A549 (cell line): ENCODE measurements around the gene UMODL1. TPM values are rescaled to one million over a fixed set of nuclear protein-coding genes. Genes with fewer than 3 reads are reported as not detected.

ENCODE experiments used
- ATAC-seq, 2 experiments: fragments of 200-7000 bp in 1 of 2; fragments of >200 bp in 1 of 2; cut with Nextera tagmentation in 1 of 2; cut with Tn5 transposase in 1 of 2; 3 replicates each; pipeline versions ENCODE4 v1.8.0 to v1.9.1; 2018 to 2020; ENCODE audit warnings: mild to moderate bottlenecking in 1 of 2, moderate library complexity in 1 of 2
- CTCF ChIA-PET: fragments of 300-600 bp; sonication (Branson Sonifier 250); formaldehyde crosslinking; extraction: SDS; loops from one replicate; lab custom pipeline; 2021; ENCODE audit warnings: antibody characterized with exemption, inconsistent platforms; lab: Yijun Ruan, JAX
- POLR2A ChIA-PET: fragments of 350-600 bp; formaldehyde crosslinking; extraction: SDS; loops from one replicate; lab custom pipeline; 2021; ENCODE audit warnings: antibody characterized with exemption, inconsistent platforms; lab: Yijun Ruan, JAX
- DNase-seq, 2 experiments: peaks; one replicate each; pipeline versions ENCODE4 v3.0.0 to v3.0.0-alpha.2; 2011 to 2016; ENCODE audit warnings: low read depth in 1 of 2, low spot score in 1 of 2
- FAIRE-seq: peaks from 2 replicates; lab custom pipeline; 2011; peaks lifted over from hg19 to GRCh38; lab: Jason Lieb, UNC
- H3K27ac ChIP-seq, 2 experiments: fragments of >200 bp; sonication (Bioruptor Twin); formaldehyde crosslinking; 3 replicates each; pipeline ENCODE4 v1.5.1; 2016 to 2017
- H3K4me1 ChIP-seq: fragments of >200 bp; sonication (Bioruptor Twin); formaldehyde crosslinking; 3 replicates; pipeline ENCODE4 v1.6.1; 2016
- H3K4me2 ChIP-seq: fragments of >200 bp; sonication (Bioruptor Twin); formaldehyde crosslinking; 3 replicates; pipeline ENCODE4 v1.6.1; 2016
- H3K4me3 ChIP-seq: fragments of >200 bp; sonication (Bioruptor Twin); formaldehyde crosslinking; 3 replicates; pipeline ENCODE4 v1.5.1; 2016
- H3K9me3 ChIP-seq: fragments of >200 bp; sonication (Bioruptor Twin); formaldehyde crosslinking; 3 replicates; pipeline ENCODE4 v1.6.1; 2016
- ATOH8 ChIP-seq: fragments of 250-450 bp; sonication (Bioruptor Pico); IDR thresholded peaks from 2 replicates; pipeline ENCODE4 v1.5.0; 2020; ENCODE audit warnings: low read depth, mild to moderate bottlenecking, moderate library complexity
- BHLHE40 ChIP-seq: IDR thresholded peaks from 2 replicates; pipeline ENCODE4 v1.6.1; 2012; ENCODE audit warnings: low read depth, low read length, inconsistent platforms
- CBX2 ChIP-seq: fragments of 200-600 bp; sonication (generic); IDR thresholded peaks from 2 replicates; pipeline ENCODE4 v1.6.1; 2016; ENCODE audit warnings: low read depth, mild to moderate bottlenecking, borderline replicate concordance
- CBX8 ChIP-seq: fragments of 200-600 bp; sonication (generic); IDR thresholded peaks from 2 replicates; pipeline ENCODE4 v1.6.1; 2016
- CHD4 ChIP-seq: fragments of 200-600 bp; sonication (generic); IDR thresholded peaks from 2 replicates; pipeline ENCODE4 v1.6.1; 2016; ENCODE audit warnings: antibody characterized with exemption, mild to moderate bottlenecking, borderline replicate concordance
- EHMT2 ChIP-seq: fragments of 200-600 bp; sonication (generic); IDR thresholded peaks from 2 replicates; pipeline ENCODE4 v1.6.1; 2016; ENCODE audit warnings: antibody characterized with exemption, low read depth, mild to moderate bottlenecking, moderate library complexity
- ELK1 ChIP-seq: fragments of 150-350 bp; IDR thresholded peaks from 2 replicates; pipeline ENCODE4 v1.6.1; 2014; ENCODE audit warnings: low read depth, mild to moderate bottlenecking, low read length
- ESRRA ChIP-seq: fragments of 150-350 bp; IDR thresholded peaks from 2 replicates; pipeline ENCODE4 v1.6.1; 2014; ENCODE audit warnings: mild to moderate bottlenecking, low read length, borderline replicate concordance
- GATA3 ChIP-seq: IDR thresholded peaks from 2 replicates; pipeline ENCODE4 v1.6.1; 2012; ENCODE audit warnings: borderline replicate concordance
- HDAC2 ChIP-seq: fragments of 200-600 bp; sonication (generic); IDR thresholded peaks from 2 replicates; pipeline ENCODE4 v1.6.1; 2016
- JUN ChIP-seq, 2 experiments: fragments of >200 bp; sonication (Bioruptor Twin); formaldehyde crosslinking; IDR thresholded peaks; 2 replicates in 1 of 2; 3 replicates in 1 of 2; pipeline ENCODE4 v1.6.1; 2016 to 2017
- KDM5A ChIP-seq: fragments of 200-600 bp; sonication (generic); IDR thresholded peaks from 2 replicates; pipeline ENCODE4 v1.6.1; 2016; ENCODE audit warnings: antibody characterized with exemption, mild to moderate bottlenecking
- PBX3 ChIP-seq: IDR thresholded peaks from 2 replicates; pipeline ENCODE4 v1.6.1; 2012
- POLR2A ChIP-seq: IDR thresholded peaks from 2 replicates; pipeline ENCODE4 v1.6.1; 2012; ENCODE audit warnings: mild to moderate bottlenecking, low read length
- RCOR1 ChIP-seq: fragments of 150-350 bp; IDR thresholded peaks from 2 replicates; pipeline ENCODE4 v1.6.1; 2014; ENCODE audit warnings: antibody characterized with exemption, low read length, low read depth
- REST ChIP-seq: fragments of 200-600 bp; sonication (generic); IDR thresholded peaks from 2 replicates; pipeline ENCODE4 v1.6.1; 2016; ENCODE audit warnings: antibody characterized with exemption, mild to moderate bottlenecking, moderate library complexity
- RFX5 ChIP-seq: fragments of 450-650 bp; IDR thresholded peaks from 2 replicates; pipeline ENCODE4 v1.7.1; 2014; ENCODE audit warnings: antibody characterized with exemption, mild to moderate bottlenecking, moderate library complexity
- SMC3 ChIP-seq: fragments of >200 bp; sonication (Bioruptor Twin); formaldehyde crosslinking; IDR thresholded peaks from 3 replicates; pipeline ENCODE4 v1.6.1; 2018; ENCODE audit warnings: inconsistent platforms
- TFCP2L1 ChIP-seq: fragments of 250-450 bp; sonication (Bioruptor Pico); IDR thresholded peaks from 2 replicates; pipeline ENCODE4 v1.5.0; 2021; ENCODE audit warnings: mild to moderate bottlenecking
- ZC3H11A ChIP-seq: fragments of 450-650 bp; IDR thresholded peaks from 2 replicates; pipeline ENCODE4 v1.6.1; 2014; ENCODE audit warnings: antibody characterized with exemption, mild to moderate bottlenecking
- ZNF302 ChIP-seq: fragments of 250-450 bp; sonication (Bioruptor Pico); IDR thresholded peaks from 2 replicates; pipeline ENCODE4 v1.9.0; 2021; ENCODE audit warnings: inconsistent platforms, mild to moderate bottlenecking, moderate library complexity
- ZSCAN20 ChIP-seq: fragments of 250-450 bp; sonication (Bioruptor Pico); IDR thresholded peaks from 2 replicates; pipeline ENCODE4 v1.8.0; 2022; ENCODE audit warnings: mild to moderate bottlenecking, moderate library complexity
- WGBS: methylation state at CpG from one replicate; pipeline ENCODE4 v1.1.6; 2017; ENCODE audit errors: missing lambda C conversion rate; 5-methylcytosine and 5-hydroxymethylcytosine counted together
- polyA plus RNA-seq, 4 experiments: library from polyadenylated mRNA; depleted of rRNA in 3 of 4; stranded (reverse); fragments of >200 nt; fragmentation: RNase III in 1 of 4; extraction: RNeasy Plus Mini Kit Qiagen cat#74134 plus additional on column Dnase treatment in 1 of 4; gene quantifications; 2 replicates in 3 of 4; 3 replicates in 1 of 4; pipeline ENCODE4 v1.2.3, GENCODE V29; 2011 to 2017
- TF ChIP-seq, protein P1 (sequence below): fragments of 450-650 bp; IDR thresholded peaks from 2 replicates; pipeline ENCODE4 v1.6.1; 2014; ENCODE audit warnings: antibody characterized with exemption

The UMODL1 gene
- polyA plus RNA-seq, 2 of the 4 experiments (the other 2 are of a cell fraction): not detected

DNA sequence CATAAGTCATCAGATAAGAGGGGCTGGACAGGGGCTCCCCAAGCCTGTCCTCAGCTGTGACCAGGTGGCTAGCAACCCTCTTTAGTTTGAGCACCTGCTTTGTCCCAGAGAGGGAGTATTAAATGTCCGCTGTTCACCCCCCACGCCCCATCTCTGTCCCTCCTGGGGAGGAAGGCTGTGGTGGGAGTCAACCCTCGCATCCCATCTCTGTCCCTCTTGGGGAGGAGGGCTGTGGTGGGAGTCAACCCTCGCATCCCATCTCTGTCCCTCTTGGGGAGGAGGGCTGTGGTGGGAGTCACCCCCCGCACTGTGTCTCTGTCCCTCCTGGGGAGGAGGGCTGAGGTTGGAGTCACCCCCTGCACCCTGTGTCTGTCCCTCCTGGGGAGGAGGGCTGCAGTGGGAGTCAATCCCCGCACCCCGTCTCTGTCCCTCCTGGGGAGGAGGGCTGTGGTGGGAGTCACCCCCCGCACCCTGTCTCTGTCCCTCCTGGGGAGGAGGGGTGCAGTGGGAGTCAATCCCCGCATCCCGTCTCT lies 75.2 kb downstream of the UMODL1 start:
- H3K27ac ChIP-seq: no peak overlapping the region
- ATAC-seq: no peak
- no peaks in the 10 kb centered on the region for H3K9me3 ChIP-seq
- CTCF ChIA-PET: interaction anchor here (0.5 to 2.6 kb wide), 47 partner anchors 9 to 311 kb away, joined by 3 to 35 read pairs (median 4); partner anchors contain the start of gene ABCG1
- TF ChIP-seq CBX8 (no peak), EHMT2 (no peak), PBX3 (no peak), RFX5 (no peak), ZSCAN20 (CRISPR knock-in tag) (no peak), SMC3 (no peak), ZNF302 (CRISPR knock-in tag) (no peak), RCOR1 (no peak), JUN (IDR thresholded peaks at IDR 0.05) (no peak)
- FAIRE-seq: no peak
- no peak overlapping the region for H3K4me3 ChIP-seq
- WGBS: 57% methylated on average over 2 of the region's 10 CpGs
- DNase-seq: no peak
- no peak overlapping the region for H3K4me2 ChIP-seq
- POLR2A ChIA-PET: no interaction called here
- H3K4me1 ChIP-seq: no peaks in the 10 kb centered on the region

GRCh38 chr21:42146821-42147220 lies 75.7 kb downstream of the UMODL1 start:
- H3K9me3 ChIP-seq: no peaks in the 10 kb centered on the region
- TF ChIP-seq POLR2A (no peak), CHD4 (no peak), HDAC2 (no peak), ATOH8 (CRISPR knock-in tag) (no peak), RCOR1 (no peak), BHLHE40 (no peak), ESRRA (no peak)
- TF ChIP-seq, protein P1, sequence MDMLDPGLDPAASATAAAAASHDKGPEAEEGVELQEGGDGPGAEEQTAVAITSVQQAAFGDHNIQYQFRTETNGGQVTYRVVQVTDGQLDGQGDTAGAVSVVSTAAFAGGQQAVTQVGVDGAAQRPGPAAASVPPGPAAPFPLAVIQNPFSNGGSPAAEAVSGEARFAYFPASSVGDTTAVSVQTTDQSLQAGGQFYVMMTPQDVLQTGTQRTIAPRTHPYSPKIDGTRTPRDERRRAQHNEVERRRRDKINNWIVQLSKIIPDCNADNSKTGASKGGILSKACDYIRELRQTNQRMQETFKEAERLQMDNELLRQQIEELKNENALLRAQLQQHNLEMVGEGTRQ: no peak
- no peak overlapping the region for H3K27ac ChIP-seq
- ChIA-PET CTCF (interaction anchor here (0.7 to 1.9 kb wide), 8 partner anchors 46 to 476 kb away, joined by 3 to 23 read pairs (median 3); no protein-coding TSS in a partner anchor), POLR2A (no interaction called here)
- ATAC-seq (no peak), FAIRE-seq (no peak), DNase-seq (no peak)
- WGBS: 60% methylated on average over 2 of the region's 19 CpGs
- H3K4me1 ChIP-seq: no peaks in the 10 kb centered on the region
- no peak overlapping the region for H3K4me2 ChIP-seq
- H3K4me3 ChIP-seq: no peak overlapping the region

DNA sequence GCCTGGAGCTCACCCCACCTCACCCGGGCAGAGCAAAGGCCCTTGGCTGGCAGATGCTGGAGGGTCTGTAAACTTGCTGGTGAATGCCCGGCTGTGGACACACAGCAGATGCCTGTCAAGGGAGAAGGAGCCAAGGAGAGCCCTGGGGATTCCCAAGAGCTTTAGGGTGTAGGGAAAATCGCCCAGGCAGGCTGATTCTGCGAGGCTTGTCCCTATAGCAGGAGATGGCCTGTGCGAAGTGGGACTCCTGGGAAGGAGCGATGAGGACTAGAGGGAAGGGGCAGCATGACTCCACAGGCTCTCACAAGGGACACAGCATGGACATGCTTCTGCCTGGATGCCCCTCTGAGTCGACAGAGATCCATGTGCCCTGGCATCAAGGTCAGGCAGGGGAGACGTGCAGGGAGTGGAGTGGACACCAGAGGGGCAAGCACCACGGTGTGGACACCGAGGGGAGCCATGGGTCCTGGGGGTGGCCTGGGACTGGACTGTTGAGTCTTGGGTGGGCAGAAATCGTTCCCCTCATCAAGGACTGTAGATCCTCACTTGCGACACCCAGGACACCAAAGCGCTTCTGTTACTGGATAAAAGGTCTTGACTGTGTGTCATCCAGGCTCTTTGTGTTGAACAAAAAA lies 76.4 kb downstream of the UMODL1 start:
- POLR2A ChIA-PET: no interaction called here
- WGBS: 55% methylated on average over 12 of the region's 13 CpGs
- FAIRE-seq: no peak
- CTCF ChIA-PET: interaction anchor here (0.7 to 1.7 kb wide), 9 partner anchors 8 to 476 kb away, joined by 3 to 12 read pairs (median 3); no protein-coding TSS in a partner anchor
- Histone ChIP-seq H3K4me3 (no peak overlapping the region), H3K4me1 (no peaks in the 10 kb centered on the region), H3K27ac (no peak overlapping the region), H3K4me2 (no peak overlapping the region), H3K9me3 (no peaks in the 10 kb centered on the region)
- ATAC-seq: no peak
- DNase-seq: no peak
- TF ChIP-seq KDM5A: no peak
- no peak for TF ChIP-seq REST
- no peak for TF ChIP-seq PBX3
- TF ChIP-seq, protein P1: no peak
- no peak for TF ChIP-seq GATA3
- no peak for TF ChIP-seq TFCP2L1 (CRISPR knock-in tag)
- no peak for TF ChIP-seq ZNF302 (CRISPR knock-in tag)
- no peak for TF ChIP-seq BHLHE40
- TF ChIP-seq CBX2: no peak
- no peak for TF ChIP-seq POLR2A
- no peak for TF ChIP-seq ELK1
- TF ChIP-seq ZC3H11A: no peak
